HepG2 (cell line): ENCODE data around the gene PPP1R18. TPM values are rescaled to one million over a fixed set of nuclear protein-coding genes. Genes with fewer than 3 reads are reported as not detected.

Experiments used
- CBFB ChIP-seq: sonication (generic); formaldehyde crosslinking; IDR thresholded peaks from 2 replicates; pipeline ENCODE4 v1.4.0; 2020; ENCODE audit warnings: missing genetic modification reagents
- CBX5 ChIP-seq: sonication (generic); formaldehyde crosslinking; IDR thresholded peaks from 2 replicates; pipeline ENCODE4 v1.4.0; 2020; ENCODE audit warnings: missing genetic modification reagents, borderline replicate concordance
- CHCHD3 ChIP-seq: sonication (generic); formaldehyde crosslinking; IDR thresholded peaks from 2 replicates; pipeline ENCODE4 v1.8.0; 2022; ENCODE audit warnings: mild to moderate bottlenecking, missing genetic modification reagents, moderate library complexity
- CREB3 ChIP-seq: sonication (generic); formaldehyde crosslinking; IDR thresholded peaks from 2 replicates; pipeline ENCODE4 v1.5.0; 2020; ENCODE audit warnings: missing genetic modification reagents
- EEA1 ChIP-seq: sonication (generic); formaldehyde crosslinking; IDR thresholded peaks from 2 replicates; pipeline ENCODE4 v1.5.1; 2020; ENCODE audit warnings: mild to moderate bottlenecking, missing genetic modification reagents, borderline replicate concordance
- EED ChIP-seq: sonication (generic); formaldehyde crosslinking; IDR thresholded peaks from 2 replicates; pipeline ENCODE4 v1.5.0; 2020; ENCODE audit warnings: mild to moderate bottlenecking, missing genetic modification reagents
- ELF3 ChIP-seq: IDR thresholded peaks from 2 replicates; pipeline ENCODE4 v1.6.1; 2016; ENCODE audit warnings: missing genetic modification reagents, missing compliant biosample characterization
- FOSL2 ChIP-seq: sonication (generic); formaldehyde crosslinking; IDR thresholded peaks from 2 replicates; pipeline ENCODE4 v1.4.0; 2020; ENCODE audit warnings: missing genetic modification reagents
- GLMP ChIP-seq: sonication (generic); formaldehyde crosslinking; IDR thresholded peaks from 2 replicates; pipeline ENCODE4 v1.9.0; 2021; ENCODE audit warnings: missing genetic modification reagents, mild to moderate bottlenecking, borderline replicate concordance
- ISL2 ChIP-seq: sonication (generic); formaldehyde crosslinking; IDR thresholded peaks from 2 replicates; pipeline ENCODE4 v1.5.0; 2020; ENCODE audit warnings: missing genetic modification reagents
- MYPOP ChIP-seq: sonication (generic); formaldehyde crosslinking; IDR thresholded peaks from 2 replicates; pipeline ENCODE4 v1.8.1; 2023; ENCODE audit warnings: mild to moderate bottlenecking, moderate library complexity, missing genetic modification reagents
- NCOA2 ChIP-seq: sonication (generic); formaldehyde crosslinking; IDR thresholded peaks from 2 replicates; pipeline ENCODE4 v1.8.0; 2022; ENCODE audit warnings: inconsistent platforms
- SP140L ChIP-seq: sonication (generic); formaldehyde crosslinking; IDR thresholded peaks from 2 replicates; pipeline ENCODE4 v1.4.0; 2020; ENCODE audit warnings: missing genetic modification reagents, borderline replicate concordance
- SP2 ChIP-seq: sonication (generic); formaldehyde crosslinking; IDR thresholded peaks from 2 replicates; pipeline ENCODE4 v1.5.1; 2020; ENCODE audit warnings: mild to moderate bottlenecking, missing genetic modification reagents
- SUZ12 ChIP-seq: fragments of 150-350 bp; IDR thresholded peaks from 2 replicates; pipeline ENCODE4 v1.6.1; 2014; ENCODE audit warnings: low read depth, low read length
- TOPORS ChIP-seq: sonication (generic); formaldehyde crosslinking; IDR thresholded peaks from 2 replicates; pipeline ENCODE4 v1.8.0; 2023; ENCODE audit warnings: mild to moderate bottlenecking, missing genetic modification reagents
- ZBTB34 ChIP-seq: sonication (generic); formaldehyde crosslinking; IDR thresholded peaks from 2 replicates; pipeline ENCODE4 v1.8.0; 2022; ENCODE audit warnings: mild to moderate bottlenecking, missing genetic modification reagents
- ZBTB7A ChIP-seq: sonication (generic); formaldehyde crosslinking; IDR thresholded peaks from 2 replicates; pipeline ENCODE4 v1.8.0; 2022; ENCODE audit warnings: mild to moderate bottlenecking, missing genetic modification reagents
- ZFP37 ChIP-seq: sonication (generic); formaldehyde crosslinking; IDR thresholded peaks from 2 replicates; pipeline ENCODE4 v1.4.0; 2020; ENCODE audit warnings: missing genetic modification reagents, borderline replicate concordance
- ZNF20 ChIP-seq: sonication (generic); formaldehyde crosslinking; IDR thresholded peaks from 2 replicates; pipeline ENCODE4 v1.4.0; 2020; ENCODE audit warnings: mild to moderate bottlenecking, moderate library complexity, missing genetic modification reagents
- ZNF354B ChIP-seq: sonication (generic); formaldehyde crosslinking; IDR thresholded peaks from 2 replicates; pipeline ENCODE4 v1.8.0; 2022; ENCODE audit warnings: mild to moderate bottlenecking, missing genetic modification reagents
- ZNF761 ChIP-seq: sonication (generic); formaldehyde crosslinking; conservative IDR thresholded peaks from 2 replicates; pipeline ENCODE4 v1.4.0; 2020; ENCODE audit warnings: mild to moderate bottlenecking, missing genetic modification reagents
- ZNF768 ChIP-seq: sonication (generic); formaldehyde crosslinking; IDR thresholded peaks from 2 replicates; pipeline ENCODE4 v1.4.0; 2020; ENCODE audit warnings: missing genetic modification reagents
- ZNF841 ChIP-seq: sonication (generic); formaldehyde crosslinking; IDR thresholded peaks from 2 replicates; pipeline ENCODE4 v1.8.1; 2023; ENCODE audit warnings: missing genetic modification reagents, borderline replicate concordance
- polyA plus RNA-seq, 8 experiments: library from polyadenylated mRNA; depleted of rRNA in 3 of 8; stranded (reverse) in 7 of 8; unstranded in 1 of 8; fragments of >200 nt; fragmentation: Illumina TruSeq in 4 of 8; extraction: Trizol in 4 of 8; gene quantifications; 2 replicates each; pipeline versions ENCODE4 v1.2.1 to v1.2.3, GENCODE V29; 2011 to 2016; ENCODE audit warnings: low read depth in 4 of 8, missing spikeins in 1 of 8, mixed read lengths in 1 of 8; ENCODE audit not compliant: insufficient read depth in 1 of 8
- total RNA-seq, 5 experiments: library from RNA; depleted of rRNA; stranded (reverse); fragments of >200 nt; fragmentation: Illumina TruSeq; extraction: Trizol; gene quantifications; 2 replicates each; pipeline ENCODE4 v1.2.3, GENCODE V29; 2016; ENCODE audit warnings: low read depth in 1 of 5
- TF ChIP-seq, protein P1 (sequence below): sonication (generic); formaldehyde crosslinking; IDR thresholded peaks from 2 replicates; pipeline ENCODE4 v1.8.0; 2022; ENCODE audit warnings: mild to moderate bottlenecking, missing genetic modification reagents, moderate library complexity

PPP1R18 gene
- total and polyA plus RNA-seq, 2 of the 13 experiments (the other 11 are each of a cell fraction or from before 2014, with no cell fraction given), result 4.9 to 9.2 TPM

DNA sequence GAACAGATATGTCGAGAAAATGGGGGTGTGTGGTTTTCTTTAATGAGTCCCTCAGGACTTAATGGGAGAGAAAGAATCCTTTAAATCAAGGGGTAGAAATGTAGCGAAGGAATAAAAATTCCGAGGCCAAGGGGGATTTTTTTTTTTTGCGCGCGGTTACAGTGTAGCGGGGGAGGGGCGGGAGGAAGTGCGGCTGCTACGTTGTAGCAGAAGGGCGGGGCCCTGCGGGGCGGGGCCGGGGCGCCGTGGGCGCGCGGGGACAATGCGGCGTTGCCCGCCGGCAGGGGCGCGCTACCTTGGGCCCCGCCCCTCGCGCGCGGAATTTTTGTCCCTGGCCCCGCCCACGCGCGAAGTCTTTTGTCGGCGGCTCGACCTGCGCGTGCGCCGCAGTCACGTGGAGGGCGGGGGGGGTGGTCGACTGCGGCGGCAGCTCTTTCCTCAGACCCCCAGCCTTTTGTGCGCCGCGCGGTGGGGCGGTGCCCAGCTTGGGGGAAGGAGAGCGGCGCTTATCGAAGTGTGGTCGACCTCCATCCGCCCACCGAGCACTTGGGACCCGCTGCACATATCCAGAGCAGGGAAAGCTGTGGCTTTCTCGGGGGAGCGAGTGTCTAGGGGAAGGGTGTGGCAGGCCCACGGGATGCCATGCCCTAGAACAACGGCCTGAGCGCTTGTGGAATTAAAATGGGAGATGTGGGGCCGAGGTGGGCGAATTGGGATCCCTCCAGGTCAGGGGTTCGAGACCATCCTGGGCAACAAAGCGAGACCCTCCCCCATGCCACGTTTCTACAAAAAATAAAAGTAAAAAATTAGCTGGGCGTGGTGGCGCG is 35.0 kb upstream of the PPP1R18 start (continued):
- TF ChIP-seq GLMP (no peak), CHCHD3 (CRISPR knock-in tag) (no peak), ZBTB34 (CRISPR knock-in tag) (no peak; the same call in 1 of the 2 replicates), CBFB (no peak), NCOA2 (CRISPR knock-in tag) (no peak), SP140L (CRISPR knock-in tag) (no peak), SUZ12 (no peak), ZNF761 (CRISPR knock-in tag) (no peak; the same call in 1 of the 2 replicates), ZNF20 (no peak), ZNF841 (CRISPR knock-in tag) (no peak), ZBTB7A (CRISPR knock-in tag) (peak; percentile 93), MYPOP (CRISPR knock-in tag) (peak; percentile 31; the same call in 1 of the 2 replicates), EEA1 (peak; percentile 83; the same call in 1 of the 2 replicates), SP2 (CRISPR knock-in tag) (peak; percentile 49; the same call in 1 of the 2 replicates), TOPORS (peak; percentile 60; the same call in 1 of the 2 replicates), ZNF354B (no peak), FOSL2 (CRISPR knock-in tag) (no peak; the same call in 1 of the 2 replicates), ISL2 (CRISPR knock-in tag) (peak; percentile 22; the same call in 1 of the 2 replicates), ZNF768 (CRISPR knock-in tag) (peak; percentile 66), CREB3 (CRISPR knock-in tag) (no peak), ZFP37 (CRISPR knock-in tag) (peak; percentile 24; the same call in 1 of the 2 replicates), CBX5 (CRISPR knock-in tag) (no peak), EED (CRISPR knock-in tag) (0 out of 2 replicates have a peak, but pooled peaks have one; percentile 23), ELF3 (CRISPR knock-in tag) (no peak)
- TF ChIP-seq, protein P1, sequence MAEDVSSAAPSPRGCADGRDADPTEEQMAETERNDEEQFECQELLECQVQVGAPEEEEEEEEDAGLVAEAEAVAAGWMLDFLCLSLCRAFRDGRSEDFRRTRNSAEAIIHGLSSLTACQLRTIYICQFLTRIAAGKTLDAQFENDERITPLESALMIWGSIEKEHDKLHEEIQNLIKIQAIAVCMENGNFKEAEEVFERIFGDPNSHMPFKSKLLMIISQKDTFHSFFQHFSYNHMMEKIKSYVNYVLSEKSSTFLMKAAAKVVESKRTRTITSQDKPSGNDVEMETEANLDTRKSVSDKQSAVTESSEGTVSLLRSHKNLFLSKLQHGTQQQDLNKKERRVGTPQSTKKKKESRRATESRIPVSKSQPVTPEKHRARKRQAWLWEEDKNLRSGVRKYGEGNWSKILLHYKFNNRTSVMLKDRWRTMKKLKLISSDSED (CRISPR knock-in tag), result no peak
